Ovary (tissue), 9 donors: ENCODE results near the gene BAZ2B. TPM values are rescaled to one million over a fixed set of nuclear protein-coding genes. Genes with fewer than 3 reads are reported as not detected.

Source experiments
- DNase-seq, 5 donors: peaks; one replicate each; pipeline ENCODE4 v3.0.0-alpha.2; 2019 to 2020
- H3K27ac ChIP-seq, 2 donors: fragments of 200-600 bp; one replicate each; pipeline versions ENCODE4 v1.5.1 to v1.8.0; 2019 to 2022
- H3K27me3 ChIP-seq: fragments of 200-600 bp; one replicate; pipeline ENCODE4 v1.8.0; 2022
- H3K36me3 ChIP-seq: fragments of 200-600 bp; sonication (generic); one replicate; pipeline ENCODE4 v1.5.1; 2019
- H3K4me1 ChIP-seq: one replicate; pipeline ENCODE4 v1.8.1; 2013; ENCODE audit warnings: mild to moderate bottlenecking, moderate library complexity; ENCODE audit not compliant: insufficient read depth
- H3K4me3 ChIP-seq: fragments of 200-600 bp; sonication (generic); one replicate; pipeline ENCODE4 v1.5.1; 2017
- H3K9me3 ChIP-seq, 2 donors: fragments of 200-600 bp in 1 of 2; sonication (generic) in 1 of 2; one replicate each; pipeline versions ENCODE4 v1.5.1 to v1.8.1; 2013 to 2019; ENCODE audit warnings: mild to moderate bottlenecking in 1 of 2, moderate library complexity in 1 of 2
- EP300 ChIP-seq: sonication (generic); formaldehyde crosslinking; IDR thresholded peaks from one replicate; pipeline ENCODE4 v1.6.1; 2017; ENCODE audit warnings: antibody characterized with exemption
- POLR2A ChIP-seq: fragments of 450-650 bp; IDR thresholded peaks from one replicate; pipeline ENCODE4 v1.6.1; 2017; ENCODE audit warnings: antibody characterized with exemption, mild to moderate bottlenecking, moderate library complexity
- WGBS, 3 donors: extraction: QIAGEN DNeasy Blood & Tissue Kit in 1 of 3; methylation state at CpG; one replicate each; pipeline versions ENCODE4 v1.1.5 to v1.1.7; 2013 to 2017; 5-methylcytosine and 5-hydroxymethylcytosine counted together
- intact Hi-C, 4 donors: fragments of 100-400 bp; cut with DNase I; formaldehyde crosslinking; loops; one replicate each; pipeline versions ENCODE4 v1.11.0 to v1.15.1; 2022 to 2023
- polyA plus RNA-seq, 2 donors: library from polyadenylated mRNA; stranded (reverse); fragments of 200-250 nt in 1 of 2; fragments of 350-450 nt in 1 of 2; fragmentation: Illumina TruSeq in 1 of 2; extraction: RNeasy Lipid Tissue Mini Kit (QIAGEN cat#74804) in 1 of 2; gene quantifications; one replicate each; pipeline ENCODE4 v1.2.3, GENCODE V29; 2013 to 2014
- total RNA-seq, 7 donors: library from RNA; depleted of rRNA in 2 of 7; stranded (reverse); fragments of >200 nt in 2 of 7; fragmentation: NEBNext Ultra II Directional in 3 of 7; extraction: Animal tissue kit (Norgen Biotek cat#: 25700) in 3 of 7; gene quantifications; one replicate each; pipeline versions ENCODE4 v1.1.0 to v1.2.4, GENCODE V29; 2016 to 2023
- TF ChIP-seq, protein P1 (sequence below), 3 donors: fragments of 450-650 bp in 2 of 3; fragments of 200-600 bp in 1 of 3; IDR thresholded peaks; one replicate each; pipeline versions ENCODE4 v1.5.1 to v1.8.0; 2016 to 2022; ENCODE audit warnings: antibody characterized with exemption in 3 of 3, mild to moderate bottlenecking in 1 of 3
- donor health status: DM: no; HTN: no; CAD: no; lungs with moderate emphysema.
- donor health status: DM: no; HTN: no; CAD: no.
- donor health status: Bipolar disorder and iron deficiency.
- donor health status: DM: yes; HTN: yes; CAD: no.
- donor health status: DM: no; HTN: no; CAD: no.
- donor health status: DM: yes; HTN: yes; CAD: no.

Gene BAZ2B
- total and polyA plus RNA-seq, 9 donors = 31.8 to 131 (median 99.4) TPM

DNA sequence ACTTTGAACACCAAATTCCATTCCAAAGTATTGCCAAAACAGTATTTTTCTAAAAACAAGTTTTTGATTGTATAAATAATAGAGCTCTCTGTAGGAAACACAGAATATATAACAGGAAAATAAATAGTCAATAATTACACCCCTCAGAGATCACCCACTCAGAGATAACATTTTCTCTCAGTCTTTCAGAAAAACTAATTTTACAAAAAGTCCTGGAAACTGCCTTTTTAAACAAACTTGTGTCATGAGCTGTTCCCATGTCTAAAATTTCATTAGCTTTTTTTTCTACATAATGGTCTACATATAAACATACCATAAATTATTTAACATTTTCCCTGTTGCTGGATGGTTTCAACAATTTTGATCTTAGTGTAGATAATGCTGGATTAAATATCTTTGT lies 328.6 kb downstream of the BAZ2B start:
- TF ChIP-seq EP300 (no peak), POLR2A (no peak)
- TF ChIP-seq, protein P1, sequence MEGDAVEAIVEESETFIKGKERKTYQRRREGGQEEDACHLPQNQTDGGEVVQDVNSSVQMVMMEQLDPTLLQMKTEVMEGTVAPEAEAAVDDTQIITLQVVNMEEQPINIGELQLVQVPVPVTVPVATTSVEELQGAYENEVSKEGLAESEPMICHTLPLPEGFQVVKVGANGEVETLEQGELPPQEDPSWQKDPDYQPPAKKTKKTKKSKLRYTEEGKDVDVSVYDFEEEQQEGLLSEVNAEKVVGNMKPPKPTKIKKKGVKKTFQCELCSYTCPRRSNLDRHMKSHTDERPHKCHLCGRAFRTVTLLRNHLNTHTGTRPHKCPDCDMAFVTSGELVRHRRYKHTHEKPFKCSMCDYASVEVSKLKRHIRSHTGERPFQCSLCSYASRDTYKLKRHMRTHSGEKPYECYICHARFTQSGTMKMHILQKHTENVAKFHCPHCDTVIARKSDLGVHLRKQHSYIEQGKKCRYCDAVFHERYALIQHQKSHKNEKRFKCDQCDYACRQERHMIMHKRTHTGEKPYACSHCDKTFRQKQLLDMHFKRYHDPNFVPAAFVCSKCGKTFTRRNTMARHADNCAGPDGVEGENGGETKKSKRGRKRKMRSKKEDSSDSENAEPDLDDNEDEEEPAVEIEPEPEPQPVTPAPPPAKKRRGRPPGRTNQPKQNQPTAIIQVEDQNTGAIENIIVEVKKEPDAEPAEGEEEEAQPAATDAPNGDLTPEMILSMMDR (IDR thresholded peaks at IDR 0.05) = no peak
- H3K36me3 ChIP-seq = no peaks in the 10 kb centered on the region
- peaks cover 3% of the 10 kb centered on the region for H3K4me1 ChIP-seq
- no peak overlapping the region for H3K4me3 ChIP-seq
- no peak for DNase-seq
- no peaks in the 10 kb centered on the region for H3K27me3 ChIP-seq
- intact Hi-C loops = loop anchor here in 1 of 4 donors (10.0 kb wide), 1 partner anchor 1707 kb away; no protein-coding TSS in a partner anchor
- no peaks in the 10 kb centered on the region for H3K9me3 ChIP-seq
- peak overlapping the region in 1 of 2 donors; percentile 80 for H3K27ac ChIP-seq

DNA sequence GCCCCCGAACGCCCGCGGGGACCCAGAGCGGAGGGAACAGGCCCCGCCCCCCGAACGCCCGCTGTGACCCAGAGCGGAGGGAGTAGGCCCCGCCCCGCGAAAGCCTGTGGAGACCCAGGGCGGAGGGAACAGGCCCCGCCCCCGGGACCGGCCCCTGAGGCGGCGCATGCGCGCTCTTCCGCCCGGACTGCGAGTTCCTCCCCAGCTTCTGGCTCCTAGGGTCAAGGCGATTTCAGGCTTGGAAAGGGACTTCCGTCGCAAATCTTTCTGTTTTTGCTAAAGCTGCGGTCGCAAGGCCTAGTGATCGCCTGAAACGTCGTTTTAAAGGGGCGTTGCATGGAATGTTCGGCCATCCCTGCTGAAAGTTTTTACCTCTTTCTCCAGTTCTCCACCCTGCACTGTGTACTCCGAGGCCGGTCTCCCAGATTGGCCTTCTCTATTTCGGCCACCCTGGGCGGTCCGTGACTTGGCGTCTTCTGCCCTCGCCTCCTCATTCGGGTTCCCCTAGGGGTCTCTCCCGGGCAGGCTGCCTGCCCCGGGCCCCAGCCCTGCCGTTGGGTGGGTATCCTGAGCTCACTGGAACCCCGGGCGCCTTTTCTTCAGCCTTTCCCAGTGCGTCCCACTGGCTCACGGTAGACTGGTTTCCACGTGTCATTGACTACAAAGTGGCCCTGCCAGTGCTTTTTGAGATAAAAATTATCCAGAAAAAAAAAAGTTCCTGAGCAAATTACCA lies 329.5 kb downstream of the BAZ2B start:
- H3K27me3 ChIP-seq = no peaks in the 10 kb centered on the region
- H3K4me1 ChIP-seq = peaks cover 3% of the 10 kb centered on the region
- peak overlapping the region; percentile 80 to 87 for H3K27ac ChIP-seq
- DNase-seq = peak; percentile 98 to 99 (median 99)
- no peaks in the 10 kb centered on the region for H3K9me3 ChIP-seq
- H3K36me3 ChIP-seq = no peaks in the 10 kb centered on the region
- intact Hi-C loops = loop anchor here in 1 of 4 donors (10.0 kb wide), 1 partner anchor 1708 kb away; no protein-coding TSS in a partner anchor
- WGBS, 3 donors = 1 to 2% (median 1%) methylated on average over 45 to 50 of the region's 50 CpGs
- peak overlapping the region; percentile 86 for H3K4me3 ChIP-seq
- no peak for TF ChIP-seq EP300
- peak; percentile 43 for TF ChIP-seq POLR2A

DNA sequence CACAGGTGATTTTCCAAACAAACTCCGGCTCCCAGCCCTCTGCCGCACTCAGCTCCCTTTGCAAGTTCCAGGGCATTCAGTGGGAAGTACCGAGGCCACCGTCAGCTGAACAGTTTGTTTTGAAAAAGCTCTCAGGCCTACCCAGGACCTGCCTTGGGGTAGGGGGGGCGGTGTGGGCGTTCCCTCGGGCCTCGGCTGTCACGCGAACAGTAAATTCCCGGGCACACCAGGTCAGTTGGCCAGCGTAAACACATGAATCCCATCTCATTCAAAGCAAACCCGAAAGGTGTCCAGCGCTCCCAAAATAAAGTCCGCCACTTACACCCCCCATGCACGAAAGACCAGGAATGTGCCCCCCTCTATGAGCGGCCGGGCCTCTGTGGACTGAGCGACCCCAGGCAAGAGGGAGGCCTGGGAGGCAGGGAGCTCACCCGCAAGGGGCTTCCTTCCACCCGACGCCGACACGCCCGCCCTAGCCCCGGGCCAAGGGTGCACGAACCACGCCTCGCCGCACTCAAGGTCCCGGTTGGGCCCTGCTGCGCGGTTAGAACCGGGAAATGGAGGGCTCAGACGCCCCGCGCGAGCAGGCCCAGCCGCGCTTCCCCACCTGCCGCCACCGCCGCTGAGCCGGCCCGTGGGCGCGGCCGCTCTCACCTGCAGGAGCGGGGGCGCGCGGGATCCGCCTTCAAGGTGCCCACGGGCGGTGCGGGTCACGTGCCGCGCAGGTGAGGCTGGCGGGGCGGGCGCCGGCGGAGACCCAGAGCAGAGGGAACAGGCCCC lies 330.2 kb downstream of the BAZ2B start, which contains the start of gene WDSUB1:
Gene WDSUB1 (minus strand): TSS at position 775 of the 780 bp plus-strand sequence. CDS start 3,634 bp downstream, outside the sequence.
- TF ChIP-seq EP300 (no peak), POLR2A (no peak)
- TF ChIP-seq, protein P1 (IDR thresholded peaks at IDR 0.05) = no peak
- WGBS, 3 donors = 0 to 1% (median 0%) methylated on average over 47 to 64 of the region's 64 CpGs
- H3K36me3 ChIP-seq = no peaks in the 10 kb centered on the region
- intact Hi-C loops = loop anchor here in 1 of 4 donors (10.0 kb wide), 1 partner anchor 1709 kb away; no protein-coding TSS in a partner anchor
- peaks cover 3% of the 10 kb centered on the region for H3K4me1 ChIP-seq
- H3K27ac ChIP-seq = peak within 1 kb of the TSS; percentile 80 to 87
- H3K27me3 ChIP-seq = no peaks in the 10 kb centered on the region
- no peaks in the 10 kb centered on the region for H3K9me3 ChIP-seq
- DNase-seq = peak; percentile 73 to 82 (median 75)
- peak within 1 kb of the TSS; percentile 86 for H3K4me3 ChIP-seq

DNA sequence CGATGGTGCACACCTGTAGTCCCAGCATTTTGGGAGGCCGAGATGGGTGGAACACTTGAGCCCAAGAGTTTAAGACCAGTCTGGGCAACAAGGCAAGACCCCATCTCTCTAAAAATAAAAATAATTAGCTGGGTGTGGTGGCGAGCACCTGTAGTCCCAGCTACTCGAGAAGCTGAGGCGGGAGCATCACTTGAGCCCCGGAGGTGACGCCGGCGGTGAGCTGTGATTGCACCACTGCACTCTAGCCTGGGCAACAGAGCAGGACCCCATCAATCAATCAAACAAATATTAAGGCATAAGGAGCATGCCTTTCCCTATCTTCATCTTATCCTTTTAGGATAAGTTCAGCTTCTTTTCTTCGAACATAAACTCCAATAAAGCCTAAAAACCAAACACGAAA lies 330.9 kb downstream of the BAZ2B start:
- DNase-seq = no peak
- no peaks in the 10 kb centered on the region for H3K36me3 ChIP-seq
- no peak for TF ChIP-seq EP300
- no peak for TF ChIP-seq POLR2A
- TF ChIP-seq, protein P1 (IDR thresholded peaks at IDR 0.05) = no peak
- H3K4me3 ChIP-seq = peak overlapping the region; percentile 86
- no peaks in the 10 kb centered on the region for H3K27me3 ChIP-seq
- peaks cover 2% of the 10 kb centered on the region for H3K4me1 ChIP-seq
- no peaks in the 10 kb centered on the region for H3K9me3 ChIP-seq
- intact Hi-C loops = loop anchor here in 1 of 4 donors (10.0 kb wide), 1 partner anchor 1709 kb away; no protein-coding TSS in a partner anchor
- 84 to 87% (median 87%) methylated on average over 11 of the region's 11 CpGs for WGBS, 3 donors
- H3K27ac ChIP-seq = no peak overlapping the region
